Activated CD4-positive, alpha-beta T cell treated with anti-CD3 and anti-CD28 coated beads, Interleukin-2, amount 50 U/mL, for 24 hours (primary cell): ENCODE measurements around the gene MORN4.

Experiments used
- DNase-seq, 2 donors: peaks; one replicate each; pipeline ENCODE4 v3.0.0-alpha.2; 2020; ENCODE audit warnings: low read depth in 1 of 2, low spot score in 1 of 2

MORN4 gene

GRCh38 chr10:97575127-97575668 is 58.1 kb downstream of the MORN4 start:
- DNase-seq: no peak

- DNase-seq: no peak
Measured at GRCh38 chr10:97574374-97575126, 58.8 kb downstream of the MORN4 start.

GRCh38 chr10:97573672-97574071 is 59.6 kb downstream of the MORN4 start:
- DNase-seq: no peak

- no peak for DNase-seq
Measured at GRCh38 chr10:97573021-97573420, 60.3 kb downstream of the MORN4 start.

GRCh38 chr10:97572214-97572989 is 60.9 kb downstream of the MORN4 start, which contains the start of gene ANKRD2:
ANKRD2 (plus strand) TSS chr10:97572779; CDS start chr10:97572789, 10 bp downstream.
- peak; percentile 6 to 32 for DNase-seq

- DNase-seq: no peak
Measured at GRCh38 chr10:97571622-97572021, 61.7 kb downstream of the MORN4 start.

- DNase-seq: no peak
Measured at GRCh38 chr10:97570789-97571471, 62.4 kb downstream of the MORN4 start.

- DNase-seq: no peak
Measured at GRCh38 chr10:97570146-97570788, 63.0 kb downstream of the MORN4 start.

- no peak for DNase-seq
Measured at GRCh38 chr10:97567891-97568290, 65.4 kb downstream of the MORN4 start.

GRCh38 chr10:97566336-97566996 is 66.8 kb downstream of the MORN4 start:
- no peak for DNase-seq

GRCh38 chr10:97564776-97565175 is 68.5 kb downstream of the MORN4 start:
- no peak for DNase-seq
